NCI-H524 treated with DMSO at 0.1 percent for 48 hours (cell line): ENCODE data around the gene PFKP.

Experiments
- DNase-seq: peaks from one replicate; lab custom pipeline; 2025; lab: John Stamatoyannopoulos, UW

The PFKP gene

GRCh38 chr10:3136336-3136735 is 69.0 kb downstream of the PFKP start:
- DNase-seq, result no peak

GRCh38 chr10:3136763-3137611 is 69.6 kb downstream of the PFKP start:
- no peak for DNase-seq

GRCh38 chr10:3137958-3138726 is 70.8 kb downstream of the PFKP start:
- DNase-seq, result no peak

- no peak for DNase-seq
Observed at GRCh38 chr10:3139216-3139910, 72.0 kb downstream of the PFKP start.

GRCh38 chr10:3140280-3140679 is 72.9 kb downstream of the PFKP start:
- DNase-seq, result no peak

GRCh38 chr10:3141351-3142005 is 74.1 kb downstream of the PFKP start:
- no peak for DNase-seq

GRCh38 chr10:3142146-3142875 is 75.0 kb downstream of the PFKP start:
- DNase-seq, result no peak

GRCh38 chr10:3143366-3143765 is 76.0 kb downstream of the PFKP start:
- DNase-seq, result no peak

GRCh38 chr10:3143791-3144434 is 76.6 kb downstream of the PFKP start:
- DNase-seq, result no peak

- DNase-seq, result no peak
Observed at GRCh38 chr10:3145366-3145765, 78.0 kb downstream of the PFKP start.

GRCh38 chr10:3146289-3146688 is 78.9 kb downstream of the PFKP start:
- DNase-seq, result no peak

- no peak for DNase-seq
Observed at GRCh38 chr10:3147117-3147820, 79.9 kb downstream of the PFKP start.

- DNase-seq, result no peak
Observed at GRCh38 chr10:3148041-3148440, 80.7 kb downstream of the PFKP start.

- no peak for DNase-seq
Observed at GRCh38 chr10:3148994-3149393, 81.6 kb downstream of the PFKP start.

GRCh38 chr10:3149918-3150317 is 82.6 kb downstream of the PFKP start:
- DNase-seq, result no peak

- no peak for DNase-seq
Observed at GRCh38 chr10:3150366-3150765, 83.0 kb downstream of the PFKP start.

GRCh38 chr10:3150961-3151360 is 83.6 kb downstream of the PFKP start:
- no peak for DNase-seq

GRCh38 chr10:3151889-3152565 is 84.7 kb downstream of the PFKP start:
- DNase-seq, result no peak

- DNase-seq, result no peak
Observed at GRCh38 chr10:3152566-3152935, 85.2 kb downstream of the PFKP start.

GRCh38 chr10:3154666-3155065 is 87.3 kb downstream of the PFKP start:
- no peak for DNase-seq
